Measurements from ENCODE around the gene H2AZ2. TPM values are rescaled to one million over a fixed set of nuclear protein-coding genes. Genes with fewer than 3 reads are reported as not detected.

Gene H2AZ2
- total RNA-seq, 2 donors from 2014 or later: 111 to 146 TPM

DNA sequence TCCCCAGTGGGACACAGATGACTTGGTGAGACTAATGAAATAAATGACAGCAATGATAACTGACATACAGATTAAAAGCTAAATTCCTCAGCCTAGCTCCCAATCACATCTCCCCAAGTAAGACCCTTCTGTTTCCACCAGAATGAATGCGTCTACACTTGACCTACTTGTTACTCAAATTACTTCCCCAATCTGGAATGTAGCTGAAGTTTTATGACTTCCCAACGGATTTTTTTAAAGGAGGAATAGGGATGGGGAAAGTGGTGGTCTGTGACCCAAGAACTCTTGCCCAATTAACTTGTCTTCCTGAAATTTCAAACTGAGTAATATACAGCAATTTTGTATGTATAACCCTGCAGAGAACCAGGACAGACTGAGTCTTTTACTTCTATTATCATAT lies 9.1 kb downstream of the H2AZ2 start:
- WGBS: 53% methylated on average over 2 of the region's 2 CpGs
- Histone ChIP-seq H3K9me3 (no peaks in the 10 kb centered on the region), H3K4me3 (no peak overlapping the region), H3K4me1 (replicated peaks) (no peaks in the 10 kb centered on the region), H3K27me3 (replicated peaks; ENCODE audit: insufficient read depth) (no peaks in the 10 kb centered on the region), H3K36me3 (no peaks in the 10 kb centered on the region), H3K27ac (no peak overlapping the region)
- intact Hi-C loops (cut with DNase I): no loop called here
- DNase-seq (ENCODE audit: low spot score): no peak
- TF ChIP-seq POLR2AphosphoS5 (IDR thresholded peaks at IDR 0.05) (no peak), POLR2A (IDR thresholded peaks at IDR 0.05) (no peak), CTCF (IDR thresholded peaks at IDR 0.05) (no peak)

DNA sequence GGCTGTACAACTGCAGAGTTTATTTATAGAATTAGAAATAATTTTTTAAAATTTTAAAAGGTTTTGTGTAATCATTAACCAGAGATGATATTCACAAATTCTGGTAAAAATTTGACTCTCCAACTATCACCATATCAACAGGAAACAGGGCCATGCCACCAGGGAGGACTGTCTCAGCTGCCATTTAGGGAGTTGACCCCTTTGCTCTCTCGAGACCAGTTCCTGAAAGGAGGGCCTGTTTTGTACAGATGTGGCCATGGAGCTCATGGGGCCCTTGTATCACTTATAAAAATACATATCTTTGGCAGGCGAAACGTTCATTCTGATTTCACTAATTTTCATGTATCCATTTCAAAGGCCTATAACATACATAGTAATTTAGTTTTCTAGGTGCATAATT lies 20.3 kb downstream of the H2AZ2 start:
- Histone ChIP-seq H3K4me1 (replicated peaks) (no peaks in the 10 kb centered on the region), H3K27me3 (replicated peaks; ENCODE audit: insufficient read depth) (no peaks in the 10 kb centered on the region), H3K36me3 (no peaks in the 10 kb centered on the region), H3K4me3 (no peak overlapping the region), H3K9me3 (no peaks in the 10 kb centered on the region), H3K27ac (no peak overlapping the region)
- 89% methylated on average over 3 of the region's 3 CpGs for WGBS
- TF ChIP-seq POLR2AphosphoS5 (IDR thresholded peaks at IDR 0.05): no peak
- TF ChIP-seq CTCF (IDR thresholded peaks at IDR 0.05): no peak
- TF ChIP-seq POLR2A (IDR thresholded peaks at IDR 0.05): no peak
- intact Hi-C loops (cut with DNase I): no loop called here
- no peak for DNase-seq (ENCODE audit: low spot score)

GRCh38 chr7:44824894-44825526 lies 22.9 kb downstream of the H2AZ2 start:
- Histone ChIP-seq H3K36me3 (no peaks in the 10 kb centered on the region), H3K27me3 (replicated peaks; ENCODE audit: insufficient read depth) (no peaks in the 10 kb centered on the region), H3K4me1 (replicated peaks) (no peaks in the 10 kb centered on the region), H3K9me3 (no peaks in the 10 kb centered on the region), H3K4me3 (no peak overlapping the region), H3K27ac (no peak overlapping the region)
- TF ChIP-seq POLR2AphosphoS5 (IDR thresholded peaks at IDR 0.05): no peak
- TF ChIP-seq CTCF (IDR thresholded peaks at IDR 0.05): no peak
- TF ChIP-seq POLR2A (IDR thresholded peaks at IDR 0.05): no peak
- no peak for DNase-seq (ENCODE audit: low spot score)
- intact Hi-C loops (cut with DNase I): no loop called here
- WGBS: 71% methylated on average over 2 of the region's 2 CpGs

DNA sequence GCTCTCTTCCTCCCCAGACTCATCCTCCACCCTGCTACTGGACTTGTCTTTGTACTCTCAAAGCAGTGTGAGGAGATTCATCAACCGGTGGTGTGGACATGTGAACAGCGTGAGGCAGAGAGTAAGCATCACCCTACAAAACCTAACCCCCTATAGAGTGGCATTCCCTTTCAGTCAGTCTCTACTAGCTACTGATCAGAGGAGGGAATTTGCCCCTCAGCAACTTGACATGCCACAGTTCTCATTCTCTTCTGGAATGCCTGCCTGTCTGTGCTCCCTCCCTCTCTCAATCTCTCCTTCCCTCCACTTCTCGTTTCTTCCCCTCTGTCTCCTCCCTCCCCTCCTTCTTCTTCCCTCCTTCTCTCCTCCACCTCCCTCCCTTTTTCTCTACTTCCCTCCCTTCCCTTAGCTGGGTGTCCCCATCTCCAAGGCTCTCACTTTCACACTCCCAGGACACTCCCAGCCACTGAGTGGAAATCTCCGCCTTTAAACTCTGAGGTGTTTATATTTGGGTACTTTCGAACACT lies 24.6 kb downstream of the H2AZ2 start:
- H3K27ac ChIP-seq: no peak overlapping the region
- 77% methylated on average over 5 of the region's 5 CpGs for WGBS
- H3K27me3 ChIP-seq (replicated peaks; ENCODE audit: insufficient read depth): no peaks in the 10 kb centered on the region
- intact Hi-C loops (cut with DNase I): no loop called here
- TF ChIP-seq POLR2A (IDR thresholded peaks at IDR 0.05) (no peak), POLR2AphosphoS5 (IDR thresholded peaks at IDR 0.05) (no peak), CTCF (IDR thresholded peaks at IDR 0.05) (no peak)
- no peaks in the 10 kb centered on the region for H3K36me3 ChIP-seq
- no peak for DNase-seq (ENCODE audit: low spot score)
- H3K4me3 ChIP-seq: no peak overlapping the region
- H3K9me3 ChIP-seq: no peaks in the 10 kb centered on the region
- no peaks in the 10 kb centered on the region for H3K4me1 ChIP-seq (replicated peaks)

DNA sequence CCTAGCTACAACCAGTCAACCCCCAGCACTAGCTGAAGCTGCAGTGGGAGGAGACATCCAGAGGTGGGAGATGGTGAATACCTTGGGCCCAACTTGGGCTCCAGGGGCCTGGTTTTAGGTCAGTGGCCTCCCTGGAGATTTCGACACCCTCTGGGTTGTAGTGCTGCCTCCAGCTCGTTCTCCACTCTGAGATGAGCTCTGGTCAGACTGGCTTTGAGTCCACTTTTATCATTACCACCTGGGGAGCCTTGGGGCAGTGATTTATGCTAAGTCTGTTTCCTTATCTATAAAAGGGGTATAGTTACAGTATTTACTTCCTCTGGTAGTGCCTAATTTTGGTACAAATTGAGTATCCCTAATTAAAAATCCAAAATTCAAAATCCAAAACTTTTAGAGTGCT lies 28.6 kb downstream of the H2AZ2 start:
- no peaks in the 10 kb centered on the region for H3K36me3 ChIP-seq
- H3K27me3 ChIP-seq (replicated peaks; ENCODE audit: insufficient read depth): no peaks in the 10 kb centered on the region
- TF ChIP-seq CTCF (IDR thresholded peaks at IDR 0.05): no peak
- no peak for TF ChIP-seq POLR2AphosphoS5 (IDR thresholded peaks at IDR 0.05)
- no peak for TF ChIP-seq POLR2A (IDR thresholded peaks at IDR 0.05)
- no peak for DNase-seq (ENCODE audit: low spot score)
- 61% methylated on average over 2 of the region's 2 CpGs for WGBS
- intact Hi-C loops (cut with DNase I): no loop called here
- no peaks in the 10 kb centered on the region for H3K4me1 ChIP-seq (replicated peaks)
- no peaks in the 10 kb centered on the region for H3K9me3 ChIP-seq
- no peak overlapping the region for H3K27ac ChIP-seq
- H3K4me3 ChIP-seq: no peak overlapping the region

All from prostate gland (tissue), 2 donors.